Neural cell (in vitro differentiated cells): ENCODE data around the gene DEK. TPM values are rescaled to one million over a fixed set of nuclear protein-coding genes. Genes with fewer than 3 reads are reported as not detected.

ENCODE experiments used
- H2AFZ ChIP-seq: fragments of 200-600, 300-800 bp; sonication (generic), shearing (Covaris generic); 2 replicates; pipeline ENCODE4 v1.6.0; 2014; ENCODE audit warnings: low read depth, mild to moderate bottlenecking, antibody characterized with exemption, low read length, moderate library complexity
- H3F3A ChIP-seq: fragments of 200-600 bp; shearing (Covaris generic); 2 replicates; pipeline ENCODE4 v1.6.1; 2016; ENCODE audit warnings: mild to moderate bottlenecking, moderate library complexity, mixed read lengths, antibody characterized with exemption, low read length; ENCODE audit not compliant: insufficient read depth, poor library complexity, severe bottlenecking
- H3K27ac ChIP-seq: fragments of 200-600, 300-800 bp; sonication (generic), shearing (Covaris generic); 2 replicates; pipeline ENCODE4 v1.5.1; 2014; ENCODE audit warnings: mild to moderate bottlenecking, low read length, moderate library complexity
- H3K27me3 ChIP-seq: fragments of 300-800, 200-600 bp; sonication (generic), shearing (Covaris generic); 2 replicates; pipeline ENCODE4 v1.6.0; 2014; ENCODE audit warnings: mild to moderate bottlenecking, low read depth, low read length, moderate library complexity; ENCODE audit not compliant: insufficient read depth
- H3K36me3 ChIP-seq: fragments of 300-800, 200-600 bp; sonication (generic), shearing (Covaris generic); 2 replicates; pipeline ENCODE4 v1.5.1; 2014; ENCODE audit warnings: mild to moderate bottlenecking, antibody characterized with exemption, low read length, moderate library complexity; ENCODE audit not compliant: insufficient read depth
- H3K4me2 ChIP-seq: fragments of 300-800, 200-600 bp; sonication (generic), shearing (Covaris generic); 2 replicates; pipeline ENCODE4 v1.6.0; 2014; ENCODE audit warnings: mild to moderate bottlenecking, low read length
- H3K4me3 ChIP-seq: fragments of 300-800, 200-600 bp; sonication (generic), shearing (Covaris generic); 2 replicates; pipeline ENCODE4 v1.5.1; 2014; ENCODE audit warnings: mild to moderate bottlenecking, low read length, moderate library complexity
- H3K79me2 ChIP-seq: fragments of 200-600 bp; shearing (Covaris generic); replicated peaks from 2 replicates; pipeline ENCODE4 v1.6.0; 2014; ENCODE audit warnings: mild to moderate bottlenecking, low read length, moderate library complexity; ENCODE audit not compliant: insufficient read depth
- H3K9ac ChIP-seq: fragments of 300-800, 200-600 bp; sonication (generic), shearing (Covaris generic); 2 replicates; pipeline ENCODE4 v1.6.1; 2016; ENCODE audit warnings: mild to moderate bottlenecking, low read length, mixed read lengths
- H3K9me2 ChIP-seq: fragments of 200-600 bp; shearing (Covaris generic); 2 replicates; pipeline ENCODE4 v1.6.1; 2016; ENCODE audit warnings: mild to moderate bottlenecking, low read length, mixed read lengths; ENCODE audit not compliant: insufficient read depth
- H3K9me3 ChIP-seq: fragments of 200-600, 300-800 bp; sonication (generic), shearing (Covaris generic); 2 replicates; pipeline ENCODE4 v1.6.1; 2016; ENCODE audit warnings: mild to moderate bottlenecking, mixed run types, low read length, moderate library complexity, mixed read lengths
- H4K20me1 ChIP-seq: fragments of 200-600 bp; shearing (Covaris generic); 2 replicates; pipeline ENCODE4 v1.6.1; 2016; ENCODE audit warnings: mild to moderate bottlenecking, mixed run types; ENCODE audit not compliant: insufficient read depth
- CTCF ChIP-seq: fragments of 450-650 bp; IDR thresholded peaks from 2 replicates; pipeline ENCODE4 v1.5.1; 2014; ENCODE audit warnings: antibody characterized with exemption, mild to moderate bottlenecking, moderate library complexity; ENCODE audit not compliant: poor library complexity, severe bottlenecking
- EP300 ChIP-seq: fragments of 450-650 bp; conservative IDR thresholded peaks from 2 replicates; pipeline ENCODE4 v1.6.1; 2014; ENCODE audit warnings: antibody characterized with exemption, mild to moderate bottlenecking, moderate library complexity; ENCODE audit not compliant: poor library complexity, severe bottlenecking
- EZH2 ChIP-seq: fragments of 200-600, 300-800 bp; shearing (Covaris generic), sonication (generic); IDR thresholded peaks from 2 replicates; pipeline ENCODE4 v1.6.1; 2014; ENCODE audit warnings: antibody characterized with exemption, low read length, borderline replicate concordance, mild to moderate bottlenecking; ENCODE audit not compliant: insufficient read depth, poor library complexity, severe bottlenecking
- MXI1 ChIP-seq: fragments of 450-650 bp; conservative IDR thresholded peaks from 2 replicates; pipeline ENCODE4 v1.6.1; 2014; ENCODE audit warnings: antibody characterized with exemption, mild to moderate bottlenecking; ENCODE audit not compliant: poor library complexity, severe bottlenecking
- POLR2AphosphoS5 ChIP-seq: IDR thresholded peaks from 2 replicates; pipeline ENCODE4 v1.6.1; 2012
- RAD21 ChIP-seq: fragments of 450-650 bp; conservative IDR thresholded peaks from 2 replicates; pipeline ENCODE4 v1.6.1; 2014; ENCODE audit warnings: antibody characterized with exemption, mild to moderate bottlenecking, moderate library complexity
- SMC3 ChIP-seq: fragments of 450-650 bp; conservative IDR thresholded peaks from 2 replicates; pipeline ENCODE4 v1.6.1; 2014; ENCODE audit warnings: antibody characterized with exemption, mild to moderate bottlenecking, moderate library complexity; ENCODE audit not compliant: poor library complexity
- TAF1 ChIP-seq: IDR thresholded peaks from 2 replicates; pipeline ENCODE4 v1.6.1; 2012; ENCODE audit warnings: low read depth
- polyA plus RNA-seq: library from polyadenylated mRNA; depleted of rRNA; stranded (reverse); fragments of >200 nt; gene quantifications from 2 replicates; pipeline ENCODE4 v1.2.3, GENCODE V29; 2014
- TF ChIP-seq, protein P1 (sequence below): IDR thresholded peaks from 2 replicates; pipeline ENCODE4 v1.6.1; 2012; ENCODE audit warnings: borderline replicate concordance

Gene DEK
- polyA plus RNA-seq, 1 donor from 2014 or later, result 94.3 TPM

GRCh38 chr6:18243302-18243893 lies 20.9 kb downstream of the DEK start:
- Histone ChIP-seq H4K20me1 (no peaks in the 10 kb centered on the region), H2AFZ (no peak overlapping the region), H3K79me2 (peaks cover 6% of the 10 kb centered on the region), H3K4me3 (no peak overlapping the region), H3K36me3 (peaks cover 13% of the 10 kb centered on the region), H3K9me2 (no peaks in the 10 kb centered on the region), H3K27ac (no peak overlapping the region), H3K4me2 (no peak overlapping the region), H3K9me3 (no peaks in the 10 kb centered on the region), H3K9ac (no peak overlapping the region), H3K27me3 (no peaks in the 10 kb centered on the region), H3F3A (no peaks in the 10 kb centered on the region)
- TF ChIP-seq MXI1 (no peak), TAF1 (no peak), SMC3 (no peak), RAD21 (no peak), EP300 (no peak), CTCF (no peak), POLR2AphosphoS5 (no peak), EZH2 (no peak)
- TF ChIP-seq, protein P1, sequence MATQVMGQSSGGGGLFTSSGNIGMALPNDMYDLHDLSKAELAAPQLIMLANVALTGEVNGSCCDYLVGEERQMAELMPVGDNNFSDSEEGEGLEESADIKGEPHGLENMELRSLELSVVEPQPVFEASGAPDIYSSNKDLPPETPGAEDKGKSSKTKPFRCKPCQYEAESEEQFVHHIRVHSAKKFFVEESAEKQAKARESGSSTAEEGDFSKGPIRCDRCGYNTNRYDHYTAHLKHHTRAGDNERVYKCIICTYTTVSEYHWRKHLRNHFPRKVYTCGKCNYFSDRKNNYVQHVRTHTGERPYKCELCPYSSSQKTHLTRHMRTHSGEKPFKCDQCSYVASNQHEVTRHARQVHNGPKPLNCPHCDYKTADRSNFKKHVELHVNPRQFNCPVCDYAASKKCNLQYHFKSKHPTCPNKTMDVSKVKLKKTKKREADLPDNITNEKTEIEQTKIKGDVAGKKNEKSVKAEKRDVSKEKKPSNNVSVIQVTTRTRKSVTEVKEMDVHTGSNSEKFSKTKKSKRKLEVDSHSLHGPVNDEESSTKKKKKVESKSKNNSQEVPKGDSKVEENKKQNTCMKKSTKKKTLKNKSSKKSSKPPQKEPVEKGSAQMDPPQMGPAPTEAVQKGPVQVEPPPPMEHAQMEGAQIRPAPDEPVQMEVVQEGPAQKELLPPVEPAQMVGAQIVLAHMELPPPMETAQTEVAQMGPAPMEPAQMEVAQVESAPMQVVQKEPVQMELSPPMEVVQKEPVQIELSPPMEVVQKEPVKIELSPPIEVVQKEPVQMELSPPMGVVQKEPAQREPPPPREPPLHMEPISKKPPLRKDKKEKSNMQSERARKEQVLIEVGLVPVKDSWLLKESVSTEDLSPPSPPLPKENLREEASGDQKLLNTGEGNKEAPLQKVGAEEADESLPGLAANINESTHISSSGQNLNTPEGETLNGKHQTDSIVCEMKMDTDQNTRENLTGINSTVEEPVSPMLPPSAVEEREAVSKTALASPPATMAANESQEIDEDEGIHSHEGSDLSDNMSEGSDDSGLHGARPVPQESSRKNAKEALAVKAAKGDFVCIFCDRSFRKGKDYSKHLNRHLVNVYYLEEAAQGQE, result no peak

- no peaks in the 10 kb centered on the region for H3K79me2 ChIP-seq
- H3K36me3 ChIP-seq, result peaks cover 13% of the 10 kb centered on the region
- H3K9me2 ChIP-seq, result no peaks in the 10 kb centered on the region
- no peaks in the 10 kb centered on the region for H3K27me3 ChIP-seq
- H2AFZ ChIP-seq, result no peak overlapping the region
- no peak overlapping the region for H3K27ac ChIP-seq
- no peaks in the 10 kb centered on the region for H4K20me1 ChIP-seq
- TF ChIP-seq, protein P1, result no peak
- TF ChIP-seq EZH2 (no peak), CTCF (no peak), MXI1 (no peak), EP300 (no peak), SMC3 (no peak), POLR2AphosphoS5 (no peak), RAD21 (no peak), TAF1 (no peak)
- no peak overlapping the region for H3K4me2 ChIP-seq
- no peaks in the 10 kb centered on the region for H3K9me3 ChIP-seq
- no peaks in the 10 kb centered on the region for H3F3A ChIP-seq
- no peak overlapping the region for H3K4me3 ChIP-seq
- no peak overlapping the region for H3K9ac ChIP-seq
Measured at GRCh38 chr6:18242062-18242851, 22.1 kb downstream of the DEK start.
